OCI-LY3 (cell line): ENCODE data around the gene EPS15.

Experiments
- CTCF ChIP-seq: fragments of 200-600, 300-600 bp; sonication (generic); IDR thresholded peaks from 2 replicates; pipeline ENCODE4 v1.5.1; 2014; ENCODE audit warnings: antibody characterized with exemption, low read length, low read depth
- EZH2phosphoT487 ChIP-seq: fragments of 200-600 bp; shearing (Covaris generic); IDR thresholded peaks from 2 replicates; pipeline ENCODE4 v1.6.1; 2018; ENCODE audit warnings: antibody characterized with exemption, mixed run types, low read depth

DNA sequence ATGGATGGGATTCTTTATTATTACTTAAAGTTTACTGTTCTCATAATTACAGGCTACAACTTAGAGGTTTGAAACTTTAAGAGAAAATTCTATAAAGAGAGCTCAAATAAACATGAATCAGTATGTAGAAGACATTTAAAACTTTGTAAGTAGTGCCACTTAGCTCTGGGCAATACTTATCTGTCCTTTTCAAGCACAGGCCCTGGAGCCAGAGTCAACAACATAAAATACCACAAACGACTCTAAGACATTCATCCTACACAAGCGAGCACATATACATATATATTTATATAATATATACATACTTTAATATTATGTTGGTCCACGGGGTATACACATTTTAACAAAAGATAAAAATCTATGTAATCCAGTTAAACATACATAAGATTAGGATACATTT lies 164.7 kb downstream of the EPS15 start:
- TF ChIP-seq CTCF = no peak
- no peak for TF ChIP-seq EZH2phosphoT487
